ENCODE data around the gene ZC3H8.
A peak's percentile ranks its signal among the peaks of the same experiment; 100 is the strongest.

Gene ZC3H8

DNA sequence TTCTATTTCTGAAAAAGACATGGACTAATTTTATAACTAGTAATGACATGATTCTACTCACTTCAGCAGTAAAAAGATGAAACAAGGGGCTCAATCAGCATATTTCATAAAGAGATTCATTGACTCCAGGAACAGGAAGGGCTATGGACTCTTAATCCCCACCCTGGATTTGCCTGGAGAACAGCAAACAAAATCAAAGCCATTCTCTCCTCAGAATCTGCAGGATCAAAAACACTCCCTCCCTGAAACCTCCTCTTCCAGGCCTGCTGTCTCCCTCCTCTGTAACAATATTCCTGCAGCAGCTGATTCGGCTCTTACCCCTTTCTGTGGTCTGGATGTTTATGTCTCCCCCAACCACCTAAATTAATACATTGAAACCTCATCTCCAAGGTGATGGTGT lies 57.0 kb downstream of the ZC3H8 start:
- Histone ChIP-seq H3K9me3 (no peaks in the 10 kb centered on the region), H3K36me3 (replicated peaks) (no peaks in the 10 kb centered on the region), H3K27me3 (ENCODE audit: low read depth) (no peaks in the 10 kb centered on the region), H3K4me3 (no peak overlapping the region), H3K4me1 (no peaks in the 10 kb centered on the region)
- DNase-seq (ENCODE audit: low spot score in 2 of 2) = peak in 1 of 2 experiments; percentile 5
- in situ Hi-C loops (cut with MboI; ENCODE audit: low sequenced_read_pairs) = no loop called here

DNA sequence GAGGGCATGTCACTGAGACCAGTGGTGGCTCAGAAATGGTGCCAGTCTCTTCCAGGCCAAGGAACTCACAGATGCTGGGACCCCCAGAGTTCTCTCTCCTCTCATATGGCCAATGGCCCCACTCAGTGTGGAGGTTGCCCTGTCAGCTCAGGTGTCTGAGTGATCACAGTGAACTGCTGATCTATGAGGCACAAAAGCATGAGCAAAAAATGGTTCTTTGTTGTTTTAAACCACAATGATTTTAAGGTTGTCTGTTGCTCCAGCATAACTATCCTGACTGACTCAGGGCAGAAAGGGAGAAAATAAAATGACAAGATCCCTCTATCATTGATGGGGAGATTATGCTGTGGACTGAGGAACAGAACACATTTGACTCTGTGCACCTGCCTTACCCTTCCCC lies 58.9 kb downstream of the ZC3H8 start:
- in situ Hi-C loops (cut with MboI; ENCODE audit: low sequenced_read_pairs) = no loop called here
- H3K9me3 ChIP-seq = no peaks in the 10 kb centered on the region
- no peaks in the 10 kb centered on the region for H3K36me3 ChIP-seq (replicated peaks)
- no peaks in the 10 kb centered on the region for H3K4me1 ChIP-seq
- DNase-seq (ENCODE audit: low spot score in 2 of 2) = no peak
- H3K27me3 ChIP-seq (ENCODE audit: low read depth) = no peaks in the 10 kb centered on the region
- H3K4me3 ChIP-seq = no peak overlapping the region

DNA sequence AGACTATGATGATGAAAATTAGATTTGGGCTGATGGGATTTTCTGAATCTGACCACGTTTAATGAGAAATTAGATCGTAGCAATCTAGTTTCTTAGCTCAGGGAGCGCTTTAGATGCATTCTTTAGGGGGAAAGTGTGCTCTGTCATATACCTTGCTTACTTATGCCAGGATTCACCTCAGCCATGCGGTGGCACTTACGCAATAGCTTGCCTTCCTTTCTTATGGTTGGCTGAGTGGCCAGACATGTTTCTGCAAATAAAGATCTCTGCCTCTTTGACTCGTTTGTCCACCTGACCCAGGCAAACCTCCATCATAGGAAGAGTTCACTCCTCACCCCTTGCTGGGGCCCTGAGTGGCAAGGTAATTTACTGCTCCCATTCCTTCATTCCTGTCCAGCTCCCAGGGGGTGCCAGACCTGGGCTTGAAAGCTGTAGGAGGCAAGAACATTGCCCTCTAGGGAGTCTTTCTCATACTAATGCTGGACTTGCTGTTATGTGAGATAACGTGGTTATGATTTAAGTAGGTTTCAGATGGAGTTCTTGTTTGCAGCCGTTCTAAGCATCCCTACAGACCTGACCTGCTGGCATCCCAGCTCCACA lies 59.6 kb downstream of the ZC3H8 start:
- H3K4me1 ChIP-seq = no peaks in the 10 kb centered on the region
- no peaks in the 10 kb centered on the region for H3K36me3 ChIP-seq (replicated peaks)
- in situ Hi-C loops (cut with MboI; ENCODE audit: low sequenced_read_pairs) = no loop called here
- no peak for DNase-seq (ENCODE audit: low spot score in 2 of 2)
- H3K27me3 ChIP-seq (ENCODE audit: low read depth) = no peaks in the 10 kb centered on the region
- no peaks in the 10 kb centered on the region for H3K9me3 ChIP-seq
- no peak overlapping the region for H3K4me3 ChIP-seq

DNA sequence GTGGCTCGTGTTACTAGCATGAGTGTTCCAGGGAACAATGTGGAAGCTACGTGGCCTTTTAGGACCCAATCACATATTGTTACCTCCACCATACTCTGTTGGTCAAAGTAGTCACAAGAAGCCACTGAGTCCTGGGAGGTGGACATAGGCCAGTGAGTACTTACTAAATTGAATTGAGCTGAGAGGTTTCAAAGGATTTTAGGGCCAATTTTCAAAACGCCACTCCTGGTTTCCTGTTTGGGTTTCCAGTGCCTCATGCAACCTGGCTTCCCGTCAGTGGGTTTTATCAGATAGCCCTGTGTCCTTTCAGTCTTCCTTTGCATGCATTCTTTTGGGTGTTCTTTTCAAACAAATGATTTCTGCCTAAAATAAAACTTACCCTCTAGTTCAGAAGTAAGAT lies 60.4 kb downstream of the ZC3H8 start:
- H3K4me3 ChIP-seq = no peak overlapping the region
- no peaks in the 10 kb centered on the region for H3K4me1 ChIP-seq
- no peaks in the 10 kb centered on the region for H3K27me3 ChIP-seq (ENCODE audit: low read depth)
- DNase-seq (ENCODE audit: low spot score in 2 of 2) = no peak
- no peaks in the 10 kb centered on the region for H3K36me3 ChIP-seq (replicated peaks)
- no peaks in the 10 kb centered on the region for H3K9me3 ChIP-seq
- in situ Hi-C loops (cut with MboI; ENCODE audit: low sequenced_read_pairs) = no loop called here

DNA sequence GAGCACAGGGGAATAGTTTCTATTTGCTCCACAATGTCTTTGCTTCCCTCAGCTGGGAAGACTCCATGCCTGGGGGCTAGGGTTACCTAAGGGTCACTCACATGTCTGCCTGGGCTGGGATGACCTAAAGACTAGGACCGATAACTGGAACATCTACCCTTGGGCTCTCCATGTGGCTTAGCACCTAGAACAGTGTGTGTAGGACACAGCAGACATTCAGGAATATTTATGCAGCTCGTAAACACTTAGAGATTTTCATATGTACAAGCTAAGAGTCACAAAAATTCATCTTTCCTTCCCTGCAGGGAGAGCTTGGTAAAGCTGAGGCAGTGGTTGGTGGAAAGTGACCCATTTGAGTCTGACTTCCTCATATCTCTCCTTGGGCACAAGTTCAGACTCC lies 60.8 kb downstream of the ZC3H8 start:
- Histone ChIP-seq H3K27me3 (ENCODE audit: low read depth) (no peaks in the 10 kb centered on the region), H3K9me3 (no peaks in the 10 kb centered on the region), H3K4me3 (no peak overlapping the region), H3K4me1 (no peaks in the 10 kb centered on the region), H3K36me3 (replicated peaks) (no peaks in the 10 kb centered on the region)
- in situ Hi-C loops (cut with MboI; ENCODE audit: low sequenced_read_pairs) = no loop called here
- no peak for DNase-seq (ENCODE audit: low spot score in 2 of 2)

DNA sequence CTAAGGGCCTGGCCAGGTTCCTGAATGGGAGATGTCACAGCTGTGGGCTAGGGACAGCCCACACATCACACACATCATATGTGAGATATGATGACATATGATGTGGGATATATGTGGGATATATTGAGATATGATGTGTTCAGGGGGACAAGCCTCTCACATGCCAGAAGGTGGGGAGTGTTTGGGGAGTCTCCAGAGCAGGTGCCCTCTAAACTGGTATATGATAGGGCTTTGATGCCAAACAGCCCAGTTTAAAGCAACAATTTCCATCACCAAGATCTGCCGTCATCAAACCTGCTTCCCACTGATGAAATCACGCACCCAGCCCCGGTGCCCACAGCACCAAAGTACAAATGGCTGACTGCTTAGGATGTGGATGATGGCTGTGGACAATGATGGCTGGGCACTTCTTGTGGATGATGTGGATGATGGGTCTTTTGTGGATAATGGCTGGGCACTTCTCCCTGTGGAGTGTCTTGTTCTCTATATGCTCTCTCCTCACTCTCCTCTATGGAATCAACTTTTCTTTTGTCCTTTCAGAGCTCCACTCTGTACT lies 65.8 kb downstream of the ZC3H8 start:
- in situ Hi-C loops (cut with MboI; ENCODE audit: low sequenced_read_pairs) = no loop called here
- DNase-seq (ENCODE audit: low spot score in 2 of 2) = no peak
- no peak overlapping the region for H3K4me3 ChIP-seq
- no peaks in the 10 kb centered on the region for H3K36me3 ChIP-seq (replicated peaks)
- no peaks in the 10 kb centered on the region for H3K4me1 ChIP-seq
- no peaks in the 10 kb centered on the region for H3K27me3 ChIP-seq (ENCODE audit: low read depth)
- H3K9me3 ChIP-seq = no peaks in the 10 kb centered on the region

DNA sequence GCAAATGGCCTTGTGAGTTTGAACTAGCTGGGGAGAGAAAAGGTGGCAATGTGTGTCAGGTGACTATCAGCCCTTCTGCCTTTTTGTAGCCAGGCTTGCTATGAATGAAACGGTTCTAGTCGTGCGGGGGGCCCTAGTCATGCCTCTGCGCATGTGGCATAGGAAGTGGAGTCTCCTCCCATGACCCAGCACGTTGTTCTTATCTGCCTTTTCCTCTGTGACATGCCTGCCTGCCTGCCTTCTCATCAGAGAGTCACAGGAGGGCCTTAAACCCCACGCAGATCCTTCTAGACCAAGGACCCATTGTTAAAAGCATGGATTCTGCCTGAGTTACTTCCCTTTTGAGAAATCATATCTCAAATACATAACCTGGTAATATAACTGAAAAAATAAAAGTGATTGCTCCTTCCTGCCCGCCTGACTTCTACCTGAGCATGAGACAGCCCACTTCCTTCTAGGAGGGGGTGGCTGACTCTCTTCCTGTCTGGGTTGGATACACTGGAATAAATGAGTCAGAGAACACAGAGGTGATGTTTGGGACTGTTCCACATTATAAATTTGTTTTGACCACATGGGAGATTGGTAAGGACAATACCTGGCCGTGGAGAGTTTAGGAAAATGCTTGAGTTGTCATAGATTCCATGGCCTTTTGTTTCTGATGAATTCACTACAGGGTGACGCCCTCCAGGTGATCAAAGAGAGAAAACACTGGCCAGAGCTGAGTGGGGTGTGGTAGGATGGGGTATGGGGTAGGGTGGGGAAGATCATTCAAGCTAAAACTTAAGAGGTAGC lies 66.8 kb downstream of the ZC3H8 start:
- Histone ChIP-seq H3K4me3 (no peak overlapping the region), H3K27me3 (ENCODE audit: low read depth) (no peaks in the 10 kb centered on the region), H3K9me3 (no peaks in the 10 kb centered on the region), H3K36me3 (replicated peaks) (no peaks in the 10 kb centered on the region), H3K4me1 (no peaks in the 10 kb centered on the region)
- DNase-seq (ENCODE audit: low spot score in 2 of 2) = no peak
- in situ Hi-C loops (cut with MboI; ENCODE audit: low sequenced_read_pairs) = no loop called here

DNA sequence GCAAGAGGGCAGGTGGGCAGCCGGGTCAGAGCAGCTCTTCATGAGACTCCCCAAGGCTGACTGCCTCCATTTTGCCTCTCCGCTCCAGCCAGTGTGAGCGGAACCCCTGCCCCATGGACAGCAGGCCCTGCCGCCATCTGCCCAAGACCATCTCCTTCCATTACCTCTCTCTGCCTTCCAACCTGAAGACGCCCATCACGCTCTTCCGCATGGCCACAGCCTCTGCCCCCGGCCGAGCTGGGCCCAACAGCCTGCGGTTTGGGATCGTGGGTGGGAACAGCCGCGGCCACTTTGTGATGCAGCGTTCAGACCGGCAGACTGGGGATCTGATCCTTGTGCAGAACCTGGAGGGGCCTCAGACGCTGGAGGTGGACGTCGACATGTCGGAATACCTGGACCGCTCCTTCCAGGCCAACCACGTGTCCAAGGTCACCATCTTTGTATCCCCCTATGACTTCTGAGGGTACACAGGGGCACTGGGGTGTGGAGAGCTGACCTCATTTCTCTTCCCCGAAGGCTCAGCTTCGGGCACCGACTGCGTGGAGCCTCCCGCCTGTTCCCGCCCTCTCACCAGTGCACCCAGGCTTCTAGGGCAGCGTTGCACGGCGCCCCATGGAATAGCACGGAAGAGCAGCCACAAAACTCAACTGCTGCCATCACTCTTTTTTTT lies 67.7 kb downstream of the ZC3H8 start:
- no peaks in the 10 kb centered on the region for H3K36me3 ChIP-seq (replicated peaks)
- H3K9me3 ChIP-seq = no peaks in the 10 kb centered on the region
- no peaks in the 10 kb centered on the region for H3K27me3 ChIP-seq (ENCODE audit: low read depth)
- DNase-seq (ENCODE audit: low spot score in 2 of 2) = no peak
- in situ Hi-C loops (cut with MboI; ENCODE audit: low sequenced_read_pairs) = no loop called here
- no peak overlapping the region for H3K4me3 ChIP-seq
- no peaks in the 10 kb centered on the region for H3K4me1 ChIP-seq

DNA sequence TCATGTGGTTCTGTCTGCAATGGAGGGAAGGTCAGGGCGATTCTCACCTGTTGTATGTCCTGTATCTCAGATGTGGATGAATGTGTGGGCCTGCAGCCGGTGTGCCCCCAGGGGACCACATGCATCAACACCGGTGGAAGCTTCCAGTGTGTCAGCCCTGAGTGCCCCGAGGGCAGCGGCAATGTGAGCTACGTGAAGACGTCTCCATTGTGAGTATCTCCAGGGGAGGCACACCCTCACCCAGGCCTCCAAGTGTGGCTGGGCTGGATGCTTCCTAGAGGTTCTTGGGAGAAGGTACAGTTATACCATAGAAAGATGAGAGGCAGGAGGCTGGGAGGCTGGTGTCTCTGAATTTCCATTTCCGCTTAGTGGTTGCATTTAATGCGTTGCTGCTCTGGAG lies 69.7 kb downstream of the ZC3H8 start:
- Histone ChIP-seq H3K4me1 (no peaks in the 10 kb centered on the region), H3K36me3 (replicated peaks) (no peaks in the 10 kb centered on the region), H3K27me3 (ENCODE audit: low read depth) (no peaks in the 10 kb centered on the region), H3K9me3 (no peaks in the 10 kb centered on the region), H3K4me3 (no peak overlapping the region)
- in situ Hi-C loops (cut with MboI; ENCODE audit: low sequenced_read_pairs) = no loop called here
- DNase-seq (ENCODE audit: low spot score in 2 of 2) = no peak

DNA sequence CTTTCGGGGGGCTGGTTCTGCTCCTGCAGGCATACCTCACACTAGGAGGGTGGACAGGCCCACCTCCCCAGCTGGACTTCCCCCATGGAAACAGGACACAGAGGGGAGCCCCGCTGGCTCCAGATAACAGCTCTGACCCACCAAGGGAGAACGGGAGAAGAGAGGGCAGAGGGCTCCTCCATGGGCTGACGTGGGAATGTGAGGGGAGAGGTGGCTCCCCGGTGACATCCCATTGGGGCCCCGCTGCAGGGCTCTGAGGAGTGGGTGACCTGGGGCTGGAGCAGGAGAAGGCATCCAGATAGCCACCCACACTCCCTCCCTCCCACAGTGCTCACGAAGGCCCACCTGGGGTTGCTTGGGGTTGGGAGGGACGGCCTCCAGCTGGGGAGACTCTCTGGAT lies 70.7 kb downstream of the ZC3H8 start:
- no peak overlapping the region for H3K4me3 ChIP-seq
- no peaks in the 10 kb centered on the region for H3K9me3 ChIP-seq
- no peak for DNase-seq (ENCODE audit: low spot score in 2 of 2)
- H3K27me3 ChIP-seq (ENCODE audit: low read depth) = no peaks in the 10 kb centered on the region
- no peaks in the 10 kb centered on the region for H3K36me3 ChIP-seq (replicated peaks)
- H3K4me1 ChIP-seq = no peaks in the 10 kb centered on the region
- in situ Hi-C loops (cut with MboI; ENCODE audit: low sequenced_read_pairs) = no loop called here

DNA sequence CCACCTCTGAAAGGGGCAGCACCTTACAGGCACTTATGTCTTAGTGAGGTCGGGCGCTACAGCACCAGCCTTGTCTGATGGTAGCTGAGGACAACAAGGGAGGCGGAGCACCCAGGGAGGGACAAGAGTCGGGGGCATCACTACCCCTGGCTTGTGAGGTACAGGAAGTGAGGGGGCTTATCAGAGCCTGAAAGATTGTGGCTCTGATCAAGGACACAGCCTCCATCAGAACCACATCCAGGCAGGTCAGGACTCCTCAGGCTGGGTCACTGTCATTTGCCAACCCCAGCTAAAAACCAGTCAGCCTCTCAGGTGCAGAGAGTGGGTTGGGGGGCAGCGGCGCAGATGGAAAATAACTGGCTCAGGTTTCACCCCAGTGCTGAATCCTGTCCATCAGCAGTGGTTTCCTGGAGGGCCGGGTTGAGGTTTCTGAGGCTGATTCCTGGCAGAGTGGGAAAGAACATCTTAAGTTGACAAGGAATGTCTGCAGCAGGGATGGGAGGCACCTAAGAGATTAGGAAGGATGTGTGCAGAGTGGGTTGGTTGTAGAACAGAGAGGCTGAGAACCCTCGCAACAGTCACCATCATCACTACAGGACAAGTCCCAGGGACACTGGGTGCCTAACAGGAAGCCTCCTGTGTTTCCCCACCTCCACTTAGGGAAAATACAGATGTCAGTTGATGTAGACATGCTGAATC lies 71.4 kb downstream of the ZC3H8 start:
- Histone ChIP-seq H3K36me3 (replicated peaks) (no peaks in the 10 kb centered on the region), H3K4me1 (no peaks in the 10 kb centered on the region), H3K27me3 (ENCODE audit: low read depth) (no peaks in the 10 kb centered on the region), H3K4me3 (no peak overlapping the region), H3K9me3 (no peaks in the 10 kb centered on the region)
- in situ Hi-C loops (cut with MboI; ENCODE audit: low sequenced_read_pairs) = no loop called here
- DNase-seq (ENCODE audit: low spot score in 2 of 2) = no peak

DNA sequence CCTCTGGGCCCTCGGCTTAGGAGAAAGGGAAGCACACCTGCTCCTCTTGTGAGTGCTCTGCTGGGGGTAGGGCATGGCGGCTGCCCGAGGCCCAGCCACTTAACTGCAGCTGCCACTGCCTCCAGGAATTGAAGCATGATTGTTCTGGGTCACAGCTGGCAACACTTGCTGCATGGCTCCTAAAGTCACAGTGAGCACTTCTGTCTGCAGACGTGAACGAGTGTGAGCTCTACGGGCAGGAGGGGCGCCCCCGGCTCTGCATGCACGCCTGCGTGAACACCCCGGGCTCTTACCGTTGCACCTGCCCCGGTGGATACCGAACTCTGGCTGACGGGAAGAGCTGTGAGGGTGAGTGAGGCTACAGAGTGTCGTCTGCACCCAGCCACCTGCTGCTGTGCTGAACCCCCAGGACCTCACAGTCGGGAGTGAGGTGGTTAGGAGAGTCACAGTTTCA lies 72.2 kb downstream of the ZC3H8 start:
- no peaks in the 10 kb centered on the region for H3K9me3 ChIP-seq
- no peaks in the 10 kb centered on the region for H3K27me3 ChIP-seq (ENCODE audit: low read depth)
- H3K4me1 ChIP-seq = no peaks in the 10 kb centered on the region
- H3K36me3 ChIP-seq (replicated peaks) = no peaks in the 10 kb centered on the region
- H3K4me3 ChIP-seq = no peak overlapping the region
- in situ Hi-C loops (cut with MboI; ENCODE audit: low sequenced_read_pairs) = no loop called here
- no peak for DNase-seq (ENCODE audit: low spot score in 2 of 2)

DNA sequence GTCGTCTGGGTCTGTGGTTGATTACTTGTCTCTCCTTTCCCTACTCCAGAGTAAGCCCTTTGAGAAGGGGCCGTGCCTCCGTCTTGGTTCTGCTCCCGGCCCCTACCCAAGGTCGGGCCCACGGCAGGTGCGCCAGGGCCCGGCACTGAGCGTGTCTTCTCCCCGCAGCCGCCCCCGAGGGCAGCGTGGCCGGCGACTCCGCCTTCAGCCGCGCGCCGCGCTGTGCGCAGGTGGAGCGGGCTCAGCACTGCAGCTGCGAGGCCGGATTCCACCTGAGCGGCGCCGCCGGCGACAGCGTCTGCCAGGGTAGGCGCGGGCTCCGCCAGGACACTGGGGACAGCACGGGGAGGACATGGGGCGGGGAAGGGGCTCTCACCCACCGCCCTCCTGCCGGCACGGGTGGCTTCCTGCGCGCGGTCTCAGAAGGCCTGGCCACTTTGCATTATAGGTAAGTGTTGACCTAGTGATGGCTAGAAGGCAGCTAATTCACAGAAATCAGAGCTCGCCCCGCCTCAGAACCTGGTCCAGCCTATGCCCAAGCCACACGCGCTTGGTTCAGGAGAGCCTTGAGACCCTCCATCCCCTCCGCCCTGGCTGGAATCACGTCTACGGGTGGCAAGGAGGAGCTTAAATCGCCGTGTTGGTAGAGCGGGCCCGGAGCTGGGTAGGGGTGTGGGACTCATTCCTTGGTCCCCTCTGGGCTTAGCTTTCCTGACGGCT lies 73.1 kb downstream of the ZC3H8 start:
- H3K36me3 ChIP-seq (replicated peaks) = no peaks in the 10 kb centered on the region
- H3K4me3 ChIP-seq = no peak overlapping the region
- in situ Hi-C loops (cut with MboI; ENCODE audit: low sequenced_read_pairs) = no loop called here
- H3K9me3 ChIP-seq = no peaks in the 10 kb centered on the region
- no peaks in the 10 kb centered on the region for H3K4me1 ChIP-seq
- no peak for DNase-seq (ENCODE audit: low spot score in 2 of 2)
- no peaks in the 10 kb centered on the region for H3K27me3 ChIP-seq (ENCODE audit: low read depth)
